Right lobe of liver (tissue), 4 donors: ENCODE measurements around the gene VGLL4.

Experiments
- POLR2A ChIP-seq: fragments of 450-650 bp; IDR thresholded peaks from one replicate; pipeline ENCODE4 v1.6.1; 2017; ENCODE audit warnings: antibody characterized with exemption, mild to moderate bottlenecking
- TF ChIP-seq, protein P1 (sequence below), 4 donors: fragments of 200-600 bp in 3 of 4; fragments of 450-650 bp in 1 of 4; IDR thresholded peaks; one replicate each; pipeline versions ENCODE4 v1.5.1 to v1.8.0; 2016 to 2022; ENCODE audit warnings: antibody characterized with exemption in 4 of 4, mild to moderate bottlenecking in 2 of 4
- donor health status: DM: no; HTN: no; CAD: no.
- donor health status: DM: no; HTN: no; CAD: no.
- donor health status: DM: no; HTN: yes; CAD: no.

DNA sequence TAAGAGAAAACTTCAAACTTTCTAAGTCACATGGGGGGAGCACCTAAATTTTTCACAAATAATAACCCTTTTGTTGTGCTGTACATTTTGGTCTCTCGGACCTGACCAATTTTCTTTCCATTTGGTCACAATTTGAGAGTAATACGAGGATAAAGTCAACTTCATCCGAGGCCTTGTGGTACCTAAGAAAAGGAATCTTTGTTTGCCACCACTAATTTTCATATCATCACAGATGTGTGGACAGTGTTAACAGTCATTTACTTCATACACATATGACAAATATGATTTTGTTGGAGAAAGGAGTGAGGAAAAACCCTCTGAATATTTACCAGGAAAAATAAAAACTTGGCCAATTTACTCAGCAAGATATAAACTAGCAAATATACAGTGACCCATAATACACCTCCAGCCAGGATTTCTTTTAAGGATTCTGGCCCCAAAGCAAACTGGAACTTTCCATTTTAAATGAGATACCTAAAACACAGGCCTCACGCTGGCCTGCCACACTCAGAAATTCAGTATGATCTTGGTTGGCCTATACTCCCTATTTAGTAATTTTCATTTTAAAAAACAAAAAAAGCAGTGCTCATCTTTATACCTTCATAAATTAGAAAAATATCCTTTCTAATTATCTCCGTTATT lies 40.7 kb downstream of the VGLL4 start:
- TF ChIP-seq, protein P1, sequence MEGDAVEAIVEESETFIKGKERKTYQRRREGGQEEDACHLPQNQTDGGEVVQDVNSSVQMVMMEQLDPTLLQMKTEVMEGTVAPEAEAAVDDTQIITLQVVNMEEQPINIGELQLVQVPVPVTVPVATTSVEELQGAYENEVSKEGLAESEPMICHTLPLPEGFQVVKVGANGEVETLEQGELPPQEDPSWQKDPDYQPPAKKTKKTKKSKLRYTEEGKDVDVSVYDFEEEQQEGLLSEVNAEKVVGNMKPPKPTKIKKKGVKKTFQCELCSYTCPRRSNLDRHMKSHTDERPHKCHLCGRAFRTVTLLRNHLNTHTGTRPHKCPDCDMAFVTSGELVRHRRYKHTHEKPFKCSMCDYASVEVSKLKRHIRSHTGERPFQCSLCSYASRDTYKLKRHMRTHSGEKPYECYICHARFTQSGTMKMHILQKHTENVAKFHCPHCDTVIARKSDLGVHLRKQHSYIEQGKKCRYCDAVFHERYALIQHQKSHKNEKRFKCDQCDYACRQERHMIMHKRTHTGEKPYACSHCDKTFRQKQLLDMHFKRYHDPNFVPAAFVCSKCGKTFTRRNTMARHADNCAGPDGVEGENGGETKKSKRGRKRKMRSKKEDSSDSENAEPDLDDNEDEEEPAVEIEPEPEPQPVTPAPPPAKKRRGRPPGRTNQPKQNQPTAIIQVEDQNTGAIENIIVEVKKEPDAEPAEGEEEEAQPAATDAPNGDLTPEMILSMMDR (IDR thresholded peaks at IDR 0.05): no peak
- no peak for TF ChIP-seq POLR2A
